Renal pelvis (tissue), 4 donors: ENCODE data around the gene SHLD2. TPM values are rescaled to one million over a fixed set of nuclear protein-coding genes. Genes with fewer than 3 reads are reported as not detected.
"Not testable (repeated sequence)": the region's sequence is repeated elsewhere in the genome, so short reads cannot be mapped to it uniquely, and the experiment has no call there.

Source experiments
- DNase-seq: peaks from one replicate; pipeline ENCODE4 v3.0.0-alpha.2; 2013
- polyA plus RNA-seq, 3 donors: library from polyadenylated mRNA; unstranded; fragments of 120-200 nt; gene quantifications; one replicate each; pipeline ENCODE4 v1.2.1, GENCODE V29; 2013; ENCODE audit not compliant: insufficient read length in 3 of 3

The SHLD2 gene
- polyA plus RNA-seq, 3 donors, result 39.9 to 46.1 (median 40.8) TPM

DNA sequence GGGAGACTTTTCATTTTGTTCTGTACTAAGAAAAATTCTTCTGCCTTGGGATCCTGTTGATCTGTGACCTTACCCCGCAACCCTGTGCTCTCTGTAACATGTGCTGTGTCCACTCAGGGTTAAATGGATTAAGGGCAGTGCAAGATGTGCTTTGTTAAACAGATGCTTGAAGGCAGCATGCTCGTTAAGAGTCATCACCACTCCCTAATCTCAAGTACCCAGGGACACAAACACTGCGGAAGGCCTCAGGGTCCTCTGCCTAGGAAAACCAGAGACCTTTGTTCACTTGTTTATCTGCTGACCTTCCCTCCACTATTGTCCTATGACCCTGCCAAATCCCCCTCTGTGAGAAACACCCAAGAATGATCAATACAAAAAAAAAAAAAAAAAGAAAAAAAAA is 13.4 kb upstream of the SHLD2 start:
- DNase-seq, result not testable (repeated sequence)

DNA sequence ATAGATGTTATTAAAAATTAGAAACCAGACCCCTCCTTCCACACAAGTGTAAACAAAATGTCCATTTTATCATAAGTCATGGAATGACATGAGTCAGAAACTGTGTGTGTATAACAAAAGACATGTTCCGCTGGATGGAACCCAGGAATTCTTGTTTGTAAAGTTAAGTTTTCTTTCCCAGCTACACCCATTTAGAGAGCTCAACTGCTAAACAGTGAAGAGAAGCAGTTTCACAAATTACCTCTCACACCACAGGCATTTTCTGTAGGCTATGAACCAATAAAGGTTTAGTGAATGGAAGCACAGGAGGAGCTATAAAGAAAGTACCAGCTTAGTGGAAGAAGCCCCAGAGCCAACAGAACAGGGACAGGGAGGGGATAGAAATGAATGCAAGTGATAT is 12.8 kb upstream of the SHLD2 start:
- not testable (repeated sequence) for DNase-seq

DNA sequence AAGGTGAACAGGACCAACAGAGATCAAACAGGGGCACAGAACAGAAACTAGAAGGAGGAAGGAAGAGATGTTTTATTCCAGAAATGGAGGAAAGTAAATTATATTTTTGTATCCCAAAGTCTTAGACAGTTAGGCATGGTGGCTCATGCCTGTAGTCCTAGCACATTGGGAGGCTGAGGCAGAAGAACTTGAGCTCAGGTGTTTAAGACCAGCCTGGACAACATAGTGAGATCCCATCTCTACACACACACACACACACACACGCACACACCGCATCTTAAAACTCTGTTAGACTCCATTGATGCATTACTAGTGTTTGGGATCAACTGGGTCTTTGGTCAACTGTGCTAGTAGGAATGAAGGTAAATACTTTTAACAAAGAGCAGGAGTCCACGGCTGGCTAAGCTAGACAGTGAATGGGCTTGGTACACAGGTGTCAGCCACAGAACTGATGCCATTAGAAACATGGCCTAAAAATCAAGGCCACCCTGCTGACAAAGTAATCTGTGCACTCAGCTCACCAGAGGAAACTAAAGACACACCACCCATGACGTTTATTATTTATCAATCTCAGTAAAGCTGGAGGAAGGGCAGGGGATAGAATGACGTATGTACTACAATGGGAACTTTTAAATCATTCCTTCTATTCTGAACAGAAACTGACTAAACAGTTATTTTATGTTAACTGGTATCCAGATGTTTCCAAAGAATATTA is 11.3 kb upstream of the SHLD2 start:
- not testable (repeated sequence) for DNase-seq

DNA sequence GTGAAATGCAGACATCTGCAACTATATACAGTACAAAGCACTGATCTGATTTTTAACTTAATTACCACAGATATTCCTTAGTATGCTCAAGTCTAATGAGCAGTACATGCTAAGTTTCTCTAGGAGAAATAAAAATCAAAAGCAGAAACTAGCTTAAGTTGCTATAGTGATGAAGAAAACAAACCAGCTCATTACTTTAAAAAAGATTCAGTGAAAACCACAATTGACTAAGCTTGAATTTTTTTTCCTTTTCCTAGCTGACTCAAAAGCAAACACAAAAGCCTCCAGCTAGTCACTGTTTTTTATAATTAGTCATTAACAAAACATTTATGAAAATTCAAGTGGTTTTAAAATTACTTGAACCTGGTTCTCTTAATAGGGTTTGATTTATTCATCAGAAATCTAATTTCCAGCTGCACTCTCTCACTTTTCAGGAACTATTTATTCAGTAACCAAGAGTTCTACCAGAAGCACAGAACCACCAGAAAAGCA is 10.7 kb upstream of the SHLD2 start:
- not testable (repeated sequence) for DNase-seq

DNA sequence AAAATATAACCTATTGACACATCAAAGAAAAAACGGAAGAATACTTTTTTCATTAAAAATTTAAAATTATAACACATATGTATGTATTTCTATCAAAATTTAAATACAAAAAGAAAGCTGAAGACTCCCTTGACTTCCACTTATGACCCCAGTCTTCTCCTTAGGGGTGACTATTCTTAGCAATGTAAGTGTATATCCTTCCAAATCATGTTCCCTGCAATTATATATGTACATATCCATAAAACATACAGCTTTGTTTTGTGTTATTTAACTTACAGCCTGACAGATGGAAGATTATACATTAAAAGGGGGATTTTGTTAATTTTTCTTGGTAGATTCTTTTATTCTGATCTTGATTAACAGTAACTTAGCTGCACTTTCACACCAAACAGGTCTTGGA is 9.5 kb upstream of the SHLD2 start:
- DNase-seq, result no peak

DNA sequence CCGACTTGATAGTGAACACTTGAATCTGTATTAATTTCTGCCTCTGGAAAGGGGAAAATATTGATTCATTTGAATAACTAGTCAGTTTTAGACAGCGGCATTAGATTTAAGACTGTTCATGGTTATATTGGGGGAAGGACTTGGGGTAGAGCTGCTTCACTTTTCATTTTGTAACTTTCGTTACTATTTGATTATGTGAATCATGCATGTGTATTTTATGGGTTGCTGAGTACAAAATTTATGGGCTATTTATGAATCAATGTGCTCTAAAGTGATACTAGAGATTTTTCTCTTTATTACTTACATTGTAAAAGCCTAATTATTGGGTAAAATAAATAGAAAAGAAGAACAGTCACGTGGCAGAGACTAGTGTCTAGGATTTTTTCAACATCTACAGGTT is 5.3 kb upstream of the SHLD2 start:
- no peak for DNase-seq

DNA sequence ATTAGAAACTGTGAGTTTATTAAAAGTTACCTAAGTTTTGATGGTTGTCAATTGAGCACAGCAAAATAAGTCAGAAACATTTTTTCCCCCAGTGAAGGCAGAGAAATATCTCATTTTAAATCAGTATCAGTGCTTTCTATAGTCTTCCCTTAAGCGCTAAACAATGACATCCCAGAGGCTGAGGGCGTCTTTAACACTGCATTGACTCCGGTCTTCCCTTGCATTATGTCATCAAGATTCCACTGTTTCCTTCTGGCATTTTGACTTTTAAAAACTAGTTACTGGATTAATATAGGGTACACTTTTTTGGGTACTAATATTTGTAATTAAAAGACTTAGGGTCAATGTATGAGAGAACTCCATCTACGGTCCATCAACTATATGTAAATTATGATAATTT is 4.2 kb upstream of the SHLD2 start:
- DNase-seq, result no peak

DNA sequence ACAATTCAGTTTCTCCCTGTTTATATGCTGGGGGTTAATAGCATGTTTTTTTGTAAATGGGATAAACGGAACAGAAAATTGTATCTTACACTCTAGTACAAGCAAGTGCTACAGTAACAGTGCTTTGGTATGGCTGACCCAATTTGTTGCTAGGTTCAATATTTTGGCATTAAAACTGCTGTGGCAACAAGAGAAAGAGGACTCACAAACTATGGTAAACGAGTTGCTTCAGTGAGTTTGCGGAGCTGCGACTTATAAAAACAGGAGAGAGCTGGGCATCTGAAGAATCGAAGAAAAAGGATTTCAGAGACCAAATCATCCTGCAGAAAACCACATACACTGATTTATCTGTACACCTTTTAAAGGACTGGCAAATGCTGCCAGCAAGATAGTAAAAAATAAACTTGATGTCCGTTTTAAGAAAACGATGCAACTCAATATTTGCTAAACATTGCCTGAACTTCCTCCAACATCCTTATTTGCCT is 2.6 kb upstream of the SHLD2 start:
- no peak for DNase-seq

DNA sequence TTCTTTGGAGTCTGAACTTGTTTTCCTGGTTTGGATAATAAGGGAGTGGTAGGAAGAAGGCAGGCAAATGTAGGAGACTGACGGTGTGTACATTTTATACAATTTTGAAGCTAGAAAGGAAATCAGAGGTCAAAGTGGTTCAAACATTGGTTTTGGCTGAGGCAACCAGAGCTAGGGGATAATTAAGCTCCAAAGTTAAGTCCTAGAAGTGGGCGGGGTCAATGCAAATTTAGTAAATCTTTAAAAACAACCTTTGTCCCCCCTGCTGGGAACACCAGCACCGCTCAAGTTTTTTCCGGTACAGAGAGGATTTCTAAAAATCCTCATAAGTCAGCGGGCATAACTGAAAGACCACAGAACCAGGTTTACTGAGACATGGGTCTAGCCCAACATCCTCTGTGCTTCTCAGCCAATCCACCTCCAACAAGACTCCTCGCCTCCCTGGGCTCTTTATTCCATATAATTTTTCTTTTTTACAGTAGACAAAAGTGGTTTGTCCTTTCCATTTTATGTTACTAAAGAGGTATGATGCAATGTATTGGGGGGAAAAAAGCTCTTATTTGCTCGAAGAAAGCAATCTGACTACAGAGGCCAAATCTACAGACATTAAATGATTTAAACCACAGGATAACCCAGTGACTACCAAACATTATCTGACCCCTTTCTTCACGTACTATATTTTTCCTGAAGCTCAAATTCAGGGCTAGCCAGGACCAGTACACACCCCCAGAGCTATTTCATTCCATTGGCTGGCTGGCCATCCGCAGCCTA is 2.0 kb upstream of the SHLD2 start:
- no peak for DNase-seq

DNA sequence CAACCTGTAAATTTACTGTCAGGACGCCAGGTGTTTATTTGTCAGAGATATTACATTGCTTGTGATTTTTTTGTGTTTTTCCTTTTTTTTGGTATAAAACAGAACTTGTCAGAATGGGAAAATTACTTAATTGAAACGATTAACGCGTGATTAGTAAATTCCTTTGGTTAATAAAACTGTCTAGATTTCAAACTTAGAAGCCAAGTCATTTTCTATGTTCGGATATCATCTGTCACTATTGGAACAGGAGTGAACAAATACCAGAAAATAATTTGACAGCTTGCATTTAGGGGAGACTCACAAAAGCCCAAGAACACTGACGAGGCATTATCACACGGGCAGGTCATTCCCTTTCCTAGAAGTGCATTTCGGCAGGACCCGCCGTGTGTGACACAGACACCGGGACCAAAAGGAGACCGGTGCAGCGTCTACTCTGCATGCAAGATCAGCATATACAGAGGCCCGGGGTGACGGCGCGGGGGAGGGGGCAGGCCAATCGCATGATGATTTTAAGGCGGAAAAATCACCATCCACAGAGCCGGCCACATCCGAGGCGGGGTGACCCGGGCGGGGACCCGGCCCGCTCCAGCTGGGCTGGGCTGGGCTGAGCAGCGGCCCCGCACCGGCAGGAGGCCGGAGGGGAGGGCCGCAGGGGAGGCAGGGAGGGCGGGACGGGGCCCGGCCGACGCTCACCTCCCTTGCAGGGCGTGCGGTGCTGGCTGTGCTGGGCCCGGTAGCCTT is 1.2 kb upstream of the SHLD2 start:
- DNase-seq, result peak; percentile 63

DNA sequence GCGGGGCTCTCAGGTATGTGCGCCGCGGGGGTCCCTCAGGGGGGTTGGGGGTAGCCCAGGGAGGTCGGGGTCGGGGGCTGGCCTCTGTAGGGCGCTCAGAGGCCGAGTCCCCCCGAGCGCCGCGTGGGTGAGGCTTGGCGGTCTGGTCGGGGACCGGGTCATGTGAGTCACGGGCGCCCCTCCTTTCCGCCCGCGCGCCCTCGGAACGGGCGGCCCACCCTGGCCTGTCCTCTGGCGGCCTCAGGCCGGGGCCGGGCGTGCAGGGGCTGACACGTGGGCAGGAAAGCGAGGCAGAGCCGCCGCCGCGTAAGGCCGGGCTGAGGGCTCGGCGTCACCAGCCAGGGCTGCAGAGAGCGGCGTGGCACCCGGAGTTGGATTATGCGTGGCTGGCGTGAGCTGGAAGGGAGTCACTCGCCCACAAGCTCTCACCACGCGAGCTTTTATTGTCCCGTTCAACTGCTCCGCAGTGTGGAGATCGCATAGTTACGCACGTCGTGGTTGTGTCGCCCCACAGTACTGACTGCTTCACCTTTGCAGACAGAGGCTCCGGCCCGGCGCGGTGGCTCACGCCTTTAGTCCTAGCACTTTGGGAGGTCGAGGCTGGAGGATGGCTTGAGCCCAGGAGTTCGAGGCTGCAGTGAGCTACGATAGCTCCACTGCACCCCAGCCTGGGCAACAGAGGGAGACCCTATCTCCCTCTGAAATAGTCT is 385 bp downstream of the SHLD2 start:
- peak; percentile 61 for DNase-seq

DNA sequence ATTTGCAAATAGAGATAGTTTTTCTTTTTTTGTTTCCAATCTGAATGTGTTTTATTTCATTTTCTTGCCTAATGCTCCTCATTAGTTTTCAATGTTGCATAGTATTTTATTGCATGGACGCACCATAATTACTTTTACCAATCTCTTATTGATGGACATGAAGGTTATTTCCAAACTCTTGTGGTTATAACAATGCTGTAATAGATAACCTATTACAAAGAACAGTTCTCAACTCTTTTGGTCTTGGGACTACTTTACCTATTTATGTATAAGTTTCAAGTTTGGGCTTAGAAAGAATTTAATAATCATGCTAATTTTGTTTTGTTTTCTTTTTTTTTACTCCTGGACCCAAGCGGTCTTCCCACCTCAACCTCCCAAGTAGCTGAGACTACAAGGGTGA is 7.0 kb downstream of the SHLD2 start:
- DNase-seq, result no peak

DNA sequence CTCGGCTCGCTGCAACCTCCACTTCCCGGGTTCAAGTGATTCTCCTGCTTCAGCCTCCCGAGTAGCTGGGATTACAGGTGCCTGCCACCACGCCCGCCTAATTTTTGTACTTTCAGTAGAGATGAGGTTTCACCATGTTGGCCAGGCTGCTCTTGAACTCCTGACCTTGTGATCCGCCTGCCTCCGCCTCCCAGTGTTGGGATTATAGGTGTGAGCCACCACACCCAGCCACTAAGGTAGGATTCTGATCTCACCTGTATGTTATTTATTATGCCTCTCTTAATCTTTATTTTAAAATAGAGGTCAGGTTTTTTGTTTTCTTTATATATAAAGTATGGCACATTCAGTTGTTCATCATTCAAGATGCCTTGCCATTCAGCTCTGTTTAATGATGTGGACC is 9.7 kb downstream of the SHLD2 start:
- not testable (repeated sequence) for DNase-seq

DNA sequence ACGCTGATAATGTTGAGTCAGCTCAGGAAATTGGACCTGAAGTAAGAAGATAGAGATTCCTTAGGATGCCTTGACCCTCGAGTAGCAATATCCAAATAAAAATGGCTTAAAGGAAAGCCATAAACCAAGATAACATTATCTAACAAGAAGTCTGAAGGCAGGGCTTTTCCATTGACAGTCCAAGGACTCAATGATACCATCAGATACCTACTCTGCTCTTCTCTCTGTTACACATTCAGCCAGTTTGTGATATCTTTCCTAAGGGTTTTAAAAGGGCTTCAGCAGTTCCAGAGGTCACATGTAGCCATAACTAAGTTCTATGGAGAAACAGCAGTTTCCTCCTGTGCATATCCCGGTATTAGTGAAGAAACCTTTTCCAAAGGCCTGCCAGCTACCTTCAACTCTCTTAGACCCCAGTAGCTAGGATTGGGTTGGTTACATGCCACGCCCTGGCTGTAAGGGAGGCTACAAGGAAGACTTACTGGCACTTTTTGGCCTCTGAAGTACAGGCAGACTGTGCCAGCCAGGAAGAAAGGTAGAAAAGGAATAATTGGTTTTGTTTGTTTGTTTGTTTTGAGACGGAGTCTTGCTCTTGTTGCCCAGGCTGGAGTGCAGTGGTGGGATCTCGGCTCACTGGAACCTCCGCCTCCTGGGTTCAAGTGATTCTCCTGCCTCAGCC is 10.6 kb downstream of the SHLD2 start:
- no peak for DNase-seq

DNA sequence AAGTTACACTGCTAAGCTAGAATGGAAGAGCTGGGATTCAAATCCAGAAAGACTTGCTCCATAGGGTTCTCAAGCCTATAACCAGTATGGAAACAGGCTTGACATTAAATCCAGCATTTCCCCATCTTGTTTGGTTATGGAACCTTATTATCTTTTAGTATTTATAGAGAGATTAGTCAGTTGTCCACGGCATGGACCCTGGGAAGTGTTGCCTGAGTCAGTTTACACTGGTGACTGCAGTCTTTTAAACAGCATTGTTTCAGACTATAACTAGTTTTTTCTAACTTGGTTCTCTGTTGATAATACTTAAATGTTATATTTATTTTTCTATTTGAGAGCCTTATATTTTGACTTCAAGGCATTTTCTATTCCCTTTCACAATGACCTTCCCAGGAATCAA is 23.1 kb downstream of the SHLD2 start:
- not testable (repeated sequence) for DNase-seq

DNA sequence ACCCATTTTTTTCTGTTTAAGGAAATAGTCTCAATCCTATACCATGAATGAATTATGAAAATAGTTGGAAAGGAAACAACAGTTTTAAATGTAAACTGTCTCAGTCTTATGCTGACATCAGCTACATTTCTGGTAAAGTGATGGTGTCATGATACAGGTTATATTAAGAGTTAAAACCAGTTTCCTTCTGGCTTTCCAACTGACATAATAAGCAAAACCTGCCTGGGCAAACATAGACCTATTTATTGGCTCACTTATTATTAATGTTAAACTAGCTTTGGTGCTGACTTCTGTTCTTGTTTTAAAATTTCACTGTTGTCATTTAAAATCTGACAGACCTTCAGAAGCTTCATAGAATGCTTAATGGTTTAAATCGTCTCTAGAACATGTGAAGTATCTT is 24.0 kb downstream of the SHLD2 start:
- not testable (repeated sequence) for DNase-seq

DNA sequence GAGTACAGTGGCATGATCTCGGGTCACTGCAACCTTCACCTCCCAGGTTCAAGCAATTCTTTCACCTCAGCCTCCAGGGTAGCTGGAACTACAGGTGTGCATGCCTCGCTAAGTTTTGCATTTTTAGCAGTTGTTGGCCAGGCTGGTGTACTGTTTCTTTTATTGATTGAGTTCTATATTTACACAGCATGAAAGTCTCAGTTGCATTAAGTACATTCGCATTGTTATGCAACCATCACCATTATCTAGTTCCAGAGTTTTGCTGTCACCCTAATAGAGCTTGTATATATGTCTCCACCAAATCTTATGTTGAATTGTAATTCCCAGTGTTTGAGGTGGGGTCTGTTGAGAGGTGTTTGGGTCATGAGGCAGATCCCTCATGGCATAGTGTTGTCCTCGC is 28.3 kb downstream of the SHLD2 start:
- DNase-seq, result not testable (repeated sequence)

DNA sequence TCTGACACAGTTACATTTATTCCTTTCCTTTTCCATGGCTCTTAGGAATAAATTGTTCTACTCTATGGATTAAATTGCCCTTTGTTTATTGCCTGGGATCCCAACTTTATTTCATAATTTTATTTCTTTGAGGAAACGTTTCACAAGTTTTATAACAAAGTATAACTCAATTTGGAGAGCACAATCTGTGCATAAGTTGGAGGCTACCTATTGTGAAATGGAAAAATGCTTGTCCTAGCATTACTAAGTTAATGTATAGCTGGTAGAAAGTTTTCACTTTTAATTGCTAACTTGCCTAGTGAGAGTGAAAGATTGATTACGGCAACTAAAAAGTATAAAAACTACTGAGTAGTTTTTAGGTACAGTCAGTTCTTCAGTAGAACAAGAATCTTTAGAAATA is 32.0 kb downstream of the SHLD2 start:
- DNase-seq, result not testable (repeated sequence)

DNA sequence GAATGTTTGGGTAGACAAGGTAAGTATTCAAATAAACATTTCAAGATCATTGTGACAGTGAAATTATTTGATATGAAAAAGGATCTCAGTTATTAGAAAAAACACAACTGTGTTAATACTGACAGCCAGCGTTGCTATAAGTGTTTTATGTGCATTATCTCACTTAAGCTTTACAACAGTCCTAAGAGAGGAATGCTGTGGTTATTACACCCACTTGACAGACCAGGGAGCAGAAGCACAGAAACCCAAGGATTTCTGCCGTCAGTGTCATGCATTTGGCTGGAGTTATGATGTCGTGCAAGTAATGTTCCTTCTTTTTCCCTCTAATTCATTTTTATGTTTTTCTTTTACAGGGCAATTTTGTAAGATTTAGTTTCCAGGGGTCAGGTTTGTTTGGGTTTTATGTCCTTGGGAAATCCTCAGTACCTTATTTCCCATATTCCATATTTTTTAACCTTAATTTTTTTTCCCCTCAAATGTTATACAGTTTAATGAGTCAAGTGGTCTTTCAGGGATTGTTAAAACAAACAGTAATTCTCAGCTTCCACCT is 32.7 kb downstream of the SHLD2 start:
- DNase-seq, result not testable (repeated sequence)

DNA sequence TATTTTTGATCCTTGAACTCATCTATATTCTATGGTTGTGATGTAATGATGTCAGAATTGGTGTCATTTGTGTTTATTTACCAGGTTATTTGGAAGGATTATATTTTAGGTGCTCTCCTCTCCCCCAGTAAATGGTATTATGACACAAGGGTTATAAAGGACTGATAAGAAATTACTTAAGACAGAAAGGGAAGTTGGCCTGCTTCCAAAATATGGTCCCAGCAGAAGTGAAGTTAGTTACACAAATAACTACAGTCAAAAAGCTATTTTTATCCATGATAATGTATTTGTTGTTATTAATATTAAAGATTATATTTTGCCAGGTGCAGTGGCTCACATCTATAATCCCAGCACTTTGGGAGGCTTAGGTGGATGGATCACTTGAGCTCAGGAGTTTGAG is 37.2 kb downstream of the SHLD2 start:
- DNase-seq, result not testable (repeated sequence)

DNA sequence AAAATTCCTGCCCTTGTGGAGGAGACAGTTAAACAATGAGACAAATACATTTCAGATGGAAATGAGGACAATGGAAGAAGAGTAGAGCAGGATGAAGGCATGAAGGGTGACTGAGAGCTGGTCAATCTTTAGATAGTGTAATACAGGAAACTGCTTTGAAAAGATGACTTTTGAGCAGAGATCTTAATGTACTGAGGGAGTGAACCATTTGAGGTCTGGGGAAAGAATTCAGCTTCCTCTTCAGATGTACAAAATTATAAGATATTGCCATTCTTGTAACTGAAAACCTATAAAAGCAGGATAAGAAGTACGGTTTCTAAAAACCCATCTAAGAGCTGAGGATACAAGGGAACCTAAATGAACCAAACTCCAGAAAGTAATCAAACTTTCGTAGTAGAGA is 38.9 kb downstream of the SHLD2 start:
- not testable (repeated sequence) for DNase-seq
